Measurements from ENCODE around the gene AQP3.
"Not testable (repeated sequence)": the region's sequence is repeated elsewhere in the genome, so short reads cannot be mapped to it uniquely, and the experiment has no call there.

AQP3 gene

DNA sequence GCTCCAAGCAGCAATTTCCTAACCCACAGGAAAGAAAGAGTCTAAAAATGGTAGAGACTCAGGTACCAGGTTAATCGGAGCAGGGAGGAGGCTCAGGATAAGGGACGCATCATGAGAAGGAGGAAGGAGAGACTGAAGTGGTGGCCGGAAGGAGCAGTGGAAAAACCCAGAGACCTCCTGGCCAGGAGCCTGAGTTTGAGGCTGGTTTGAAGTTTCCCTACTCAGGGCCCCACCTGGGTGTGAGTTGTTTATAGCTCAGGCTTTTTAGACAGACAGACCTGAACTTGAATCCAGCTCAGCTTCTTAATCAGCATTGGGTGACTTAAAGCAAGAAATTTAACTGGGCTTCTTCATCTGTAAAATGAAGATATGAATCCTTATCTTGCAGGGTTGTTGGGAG is 33.1 kb downstream of the AQP3 start:
- no peak for DNase-seq (ENCODE audit: low read depth)
- H3K4me3 ChIP-seq (ENCODE audit: low read depth, low read length), result no peak overlapping the region
- TF ChIP-seq, protein P1, sequence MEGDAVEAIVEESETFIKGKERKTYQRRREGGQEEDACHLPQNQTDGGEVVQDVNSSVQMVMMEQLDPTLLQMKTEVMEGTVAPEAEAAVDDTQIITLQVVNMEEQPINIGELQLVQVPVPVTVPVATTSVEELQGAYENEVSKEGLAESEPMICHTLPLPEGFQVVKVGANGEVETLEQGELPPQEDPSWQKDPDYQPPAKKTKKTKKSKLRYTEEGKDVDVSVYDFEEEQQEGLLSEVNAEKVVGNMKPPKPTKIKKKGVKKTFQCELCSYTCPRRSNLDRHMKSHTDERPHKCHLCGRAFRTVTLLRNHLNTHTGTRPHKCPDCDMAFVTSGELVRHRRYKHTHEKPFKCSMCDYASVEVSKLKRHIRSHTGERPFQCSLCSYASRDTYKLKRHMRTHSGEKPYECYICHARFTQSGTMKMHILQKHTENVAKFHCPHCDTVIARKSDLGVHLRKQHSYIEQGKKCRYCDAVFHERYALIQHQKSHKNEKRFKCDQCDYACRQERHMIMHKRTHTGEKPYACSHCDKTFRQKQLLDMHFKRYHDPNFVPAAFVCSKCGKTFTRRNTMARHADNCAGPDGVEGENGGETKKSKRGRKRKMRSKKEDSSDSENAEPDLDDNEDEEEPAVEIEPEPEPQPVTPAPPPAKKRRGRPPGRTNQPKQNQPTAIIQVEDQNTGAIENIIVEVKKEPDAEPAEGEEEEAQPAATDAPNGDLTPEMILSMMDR (IDR thresholded peaks at IDR 0.05; ENCODE audit: control insufficient read depth, extremely low read depth, insufficient read depth), result no peak

DNA sequence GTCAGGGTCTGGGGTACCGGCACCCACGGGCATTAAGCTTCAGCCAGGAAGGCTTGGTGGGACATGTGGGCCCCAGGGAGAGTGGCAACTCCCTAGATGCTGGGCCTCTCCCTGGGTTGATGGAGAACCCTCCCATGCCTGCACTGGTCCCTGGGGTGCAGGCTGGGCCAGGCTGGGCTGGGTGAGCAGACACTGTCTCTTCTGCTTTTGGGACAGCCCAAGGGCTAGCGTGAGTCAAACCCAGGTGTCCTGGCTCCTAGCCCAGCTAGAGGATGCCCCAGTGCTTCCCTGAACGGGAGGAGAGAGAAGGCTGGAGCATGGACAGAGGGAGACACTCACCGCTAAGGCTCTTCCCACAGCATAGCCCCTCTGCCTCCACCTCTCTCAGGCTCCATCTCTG is 39.3 kb downstream of the AQP3 start:
- TF ChIP-seq, protein P1 (IDR thresholded peaks at IDR 0.05; ENCODE audit: control insufficient read depth, extremely low read depth, insufficient read depth), result no peak
- no peak overlapping the region for H3K4me3 ChIP-seq (ENCODE audit: low read depth, low read length)
- no peak for DNase-seq (ENCODE audit: low read depth)

DNA sequence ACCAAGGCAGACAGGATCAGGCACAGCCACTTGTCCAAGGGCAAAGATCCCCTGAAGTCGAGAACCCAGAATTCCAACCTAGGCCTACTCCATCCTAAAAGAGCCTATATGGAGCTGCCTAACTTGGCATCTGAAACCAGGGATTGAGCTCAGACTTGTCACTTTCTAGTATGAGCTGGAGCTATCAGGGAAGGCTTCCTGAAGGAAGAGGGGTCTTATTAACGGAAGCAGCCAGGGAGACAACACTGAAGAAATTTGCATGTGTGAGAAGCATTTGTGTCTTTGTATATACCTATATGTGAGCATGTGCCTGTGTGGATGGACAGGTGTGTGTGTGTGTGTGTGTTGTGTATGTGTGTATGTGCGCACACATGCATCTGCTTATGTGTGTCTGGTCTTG is 40.3 kb downstream of the AQP3 start:
- no peak overlapping the region for H3K4me3 ChIP-seq (ENCODE audit: low read depth, low read length)

DNA sequence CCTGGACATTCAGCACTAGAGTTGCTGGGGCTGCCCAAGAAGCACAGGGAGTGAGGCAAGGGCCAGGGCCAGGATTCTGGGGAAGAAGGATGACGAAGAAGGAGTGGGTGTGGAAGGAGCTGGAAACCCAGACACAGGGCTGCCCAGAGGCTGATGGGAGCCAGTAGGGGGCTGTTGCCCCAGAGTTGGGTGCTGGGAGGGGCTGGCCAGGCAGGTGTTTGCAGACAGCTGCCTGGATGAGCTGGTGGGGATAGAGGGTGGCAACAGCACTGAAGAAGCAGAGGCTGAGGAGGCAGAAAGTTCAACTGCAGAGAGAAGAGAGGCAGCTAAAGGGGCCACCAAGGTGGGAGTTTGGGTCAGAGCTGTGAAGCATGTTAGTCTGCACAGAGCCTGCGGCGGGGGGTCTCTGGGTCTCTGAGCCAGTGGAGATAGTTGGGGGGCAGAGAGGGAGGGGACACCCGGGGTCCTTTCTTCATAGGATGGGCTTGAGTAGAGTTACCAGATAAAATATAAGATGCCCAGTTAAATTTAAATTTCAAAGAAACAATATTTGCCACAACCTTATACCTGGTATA is 42.5 kb downstream of the AQP3 start:
- TF ChIP-seq, protein P1 (IDR thresholded peaks at IDR 0.05; ENCODE audit: control insufficient read depth, extremely low read depth, insufficient read depth), result no peak
- no peak overlapping the region for H3K4me3 ChIP-seq (ENCODE audit: low read depth, low read length)
- DNase-seq (ENCODE audit: low read depth), result no peak

More for the DNA sequence above, 40.3 kb downstream of the AQP3 start:
- TF ChIP-seq, protein P1 (IDR thresholded peaks at IDR 0.05; ENCODE audit: control insufficient read depth, extremely low read depth, insufficient read depth), result no peak
- DNase-seq (ENCODE audit: low read depth), result no peak

DNA sequence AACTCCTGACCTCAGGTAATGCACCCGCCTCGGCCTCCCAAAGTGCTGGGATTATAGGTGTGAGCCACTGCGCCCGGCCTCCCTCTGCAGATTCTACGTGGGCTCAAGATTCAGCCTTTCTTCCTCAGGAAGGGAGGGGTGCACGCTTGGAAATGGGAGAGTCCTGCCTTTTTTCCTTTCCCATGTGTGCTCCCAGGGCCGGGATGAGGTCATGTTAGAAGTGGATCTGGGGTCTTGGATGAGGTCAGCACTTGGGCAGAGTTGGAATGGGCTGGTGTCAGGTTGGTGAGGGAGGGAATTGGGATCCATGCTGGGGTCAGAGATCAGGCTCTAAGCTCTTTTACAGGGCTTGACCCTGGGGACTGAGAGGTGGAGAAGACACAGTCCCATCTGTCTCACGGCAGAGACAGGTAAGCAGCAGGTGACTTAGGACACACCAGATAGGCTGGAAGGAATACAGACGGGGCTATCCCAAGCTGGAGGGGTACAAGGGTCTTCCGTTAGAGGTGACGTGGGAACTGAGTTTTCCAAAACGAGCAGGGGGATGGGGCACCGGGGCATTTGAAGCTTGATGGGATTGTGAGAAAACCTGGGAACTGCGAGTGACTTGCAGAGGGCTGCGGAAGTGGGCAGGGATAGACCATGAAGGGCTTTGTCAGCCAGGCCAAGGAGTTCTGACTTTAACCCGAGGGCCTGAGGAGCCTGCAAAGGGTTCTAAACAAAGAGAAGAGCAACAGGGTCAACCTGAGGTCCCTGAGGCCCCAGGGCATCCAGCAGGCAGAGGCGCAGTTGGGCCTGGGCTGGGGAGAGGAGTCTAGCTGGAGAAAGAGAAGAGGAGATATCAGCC is 43.2 kb downstream of the AQP3 start:
- DNase-seq (ENCODE audit: low read depth), result no peak
- TF ChIP-seq, protein P1 (IDR thresholded peaks at IDR 0.05; ENCODE audit: control insufficient read depth, extremely low read depth, insufficient read depth), result no peak
- H3K4me3 ChIP-seq (ENCODE audit: low read depth, low read length), result no peak overlapping the region

DNA sequence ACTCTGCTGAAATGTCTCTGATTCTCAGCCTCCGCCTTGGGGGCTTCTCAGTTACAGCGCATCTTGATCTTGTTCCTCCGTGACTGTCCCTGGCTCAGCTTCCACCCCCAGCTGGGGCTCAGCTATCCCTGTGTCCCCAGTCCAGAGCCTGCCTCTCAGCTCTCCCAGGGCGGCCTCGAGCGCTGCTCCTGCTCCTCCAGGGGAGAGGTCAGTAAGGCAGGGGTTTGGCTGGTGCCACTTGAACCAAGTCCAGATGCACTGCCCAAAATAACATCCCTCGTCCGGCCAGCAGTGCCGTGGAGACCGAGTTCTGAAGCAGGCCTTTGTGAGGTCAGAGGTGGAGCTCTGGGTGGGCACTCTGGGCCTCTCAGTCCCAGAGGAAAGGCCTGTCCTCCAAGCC is 45.0 kb downstream of the AQP3 start, which contains the start of gene AQP7:
Gene AQP7 (minus strand): TSS at position 198 of the 400 bp plus-strand sequence. CDS start 1,306 bp downstream, outside the sequence.
- not testable (repeated sequence) for H3K4me3 ChIP-seq (ENCODE audit: low read depth, low read length); DNase-seq (ENCODE audit: low read depth)

DNA sequence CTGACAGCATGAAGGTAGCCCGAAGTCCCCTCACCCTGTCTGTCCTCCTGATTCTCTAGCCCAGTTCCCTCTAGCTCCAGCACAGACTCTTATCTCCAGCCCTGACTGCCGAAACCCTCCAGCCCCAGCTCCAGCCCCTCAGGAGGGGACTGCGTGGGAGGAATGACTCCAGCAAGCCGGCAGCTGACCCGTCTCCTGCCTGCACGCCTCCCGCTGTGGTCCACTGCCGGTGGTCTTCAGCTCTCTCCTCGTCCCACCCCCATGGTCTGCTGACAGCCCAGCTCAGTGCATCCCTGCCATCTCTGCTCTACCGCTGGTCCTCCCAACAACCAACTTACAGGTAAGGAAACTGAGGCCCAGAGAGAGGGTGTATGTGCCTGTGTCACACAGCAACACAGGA is 45.6 kb downstream of the AQP3 start:
- H3K4me3 ChIP-seq (ENCODE audit: low read depth, low read length); DNase-seq (ENCODE audit: low read depth): not testable (repeated sequence)

DNA sequence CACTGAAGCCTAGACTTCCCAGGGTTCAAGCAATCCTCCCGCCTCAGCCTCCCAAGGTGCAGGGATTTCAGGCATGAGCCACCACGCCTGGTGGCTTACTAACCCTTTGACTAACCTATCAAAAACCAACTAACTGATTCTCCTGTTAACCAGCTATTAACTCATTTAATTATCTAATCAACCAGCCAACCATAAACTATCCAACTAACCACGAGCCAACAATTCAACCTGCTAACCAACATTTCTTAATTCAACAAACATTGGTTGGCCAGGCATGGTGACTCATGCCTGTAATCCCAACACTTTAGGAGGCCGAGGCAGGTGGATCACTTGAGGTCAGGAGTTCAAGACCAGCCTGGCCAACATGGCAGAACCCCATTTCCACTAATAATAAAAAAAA is 48.3 kb downstream of the AQP3 start:
- H3K4me3 ChIP-seq (ENCODE audit: low read depth, low read length); DNase-seq (ENCODE audit: low read depth): not testable (repeated sequence)

DNA sequence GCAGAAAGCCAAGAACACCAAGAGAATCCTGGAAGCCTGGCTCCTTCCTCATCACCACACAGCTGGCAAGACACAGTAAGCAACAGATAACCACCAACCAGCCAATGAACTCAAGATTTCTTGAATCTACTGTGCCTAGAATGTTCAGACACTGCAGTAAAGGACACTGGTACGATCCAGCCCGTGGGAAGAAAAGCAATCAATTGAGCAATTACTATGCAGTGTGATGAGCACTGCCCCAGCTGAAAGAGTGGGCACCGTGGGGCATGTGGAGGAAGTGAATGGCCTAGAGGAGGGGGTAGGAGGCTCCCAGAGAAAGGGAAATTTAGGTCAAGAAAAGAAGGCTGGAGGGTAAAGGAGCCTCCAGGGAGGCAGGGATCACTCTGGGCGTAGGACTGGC is 49.6 kb downstream of the AQP3 start:
- not testable (repeated sequence) for H3K4me3 ChIP-seq (ENCODE audit: low read depth, low read length); DNase-seq (ENCODE audit: low read depth)

DNA sequence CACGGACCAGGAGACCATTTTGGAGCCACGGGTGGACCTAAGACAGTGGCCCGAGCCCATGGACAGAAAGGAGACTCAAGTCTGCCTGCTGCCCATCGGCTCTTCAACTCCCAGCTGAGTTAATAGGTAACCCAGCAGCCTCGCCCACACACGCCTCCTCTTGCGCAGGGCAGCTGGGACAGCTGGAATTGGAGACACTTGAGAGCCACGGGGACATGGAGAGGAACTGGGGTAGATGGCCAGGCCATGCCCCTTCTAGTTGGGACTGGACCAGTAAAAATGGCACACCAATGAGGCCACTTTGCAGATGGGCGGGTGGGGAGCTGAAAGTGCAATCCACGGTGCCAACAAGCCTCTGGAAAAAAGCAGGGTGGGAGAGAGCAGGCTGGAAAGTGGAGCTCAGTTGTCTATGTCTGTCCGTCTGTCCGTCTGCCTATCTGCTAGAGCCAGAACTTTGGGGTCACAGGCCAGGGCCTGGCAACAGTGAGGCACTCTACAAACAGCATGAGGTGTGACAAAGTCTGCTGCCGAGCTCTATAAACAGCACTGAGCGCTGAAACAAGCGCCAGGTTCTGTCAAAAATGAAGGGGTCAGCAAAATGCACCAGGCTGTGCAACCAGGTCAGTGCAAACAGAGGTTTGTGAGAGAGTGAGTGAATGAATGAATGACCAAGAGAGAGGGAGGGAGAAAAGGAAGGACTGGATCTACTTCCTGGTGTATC is 52.1 kb downstream of the AQP3 start:
- H3K4me3 ChIP-seq (ENCODE audit: low read depth, low read length); DNase-seq (ENCODE audit: low read depth): not testable (repeated sequence)

DNA sequence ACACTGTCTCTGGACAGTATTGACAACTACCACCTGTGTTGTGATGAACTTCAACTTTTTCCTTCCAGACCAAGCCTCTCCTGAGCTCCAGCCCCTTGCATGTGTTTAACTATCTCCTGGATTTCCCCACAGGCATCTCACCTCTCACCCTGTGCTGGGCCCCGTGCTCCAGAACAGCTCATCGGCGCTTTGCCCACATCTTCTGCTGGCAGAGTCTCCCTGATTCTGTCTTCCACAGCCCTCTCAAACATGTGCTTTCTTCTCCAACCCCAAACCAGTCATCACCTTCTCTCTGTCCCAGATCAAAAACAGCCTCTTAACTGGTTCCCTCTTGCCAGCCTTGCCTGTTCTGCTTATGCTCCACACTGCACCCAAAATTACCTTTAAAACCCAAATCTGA is 53.4 kb downstream of the AQP3 start:
- not testable (repeated sequence) for DNase-seq (ENCODE audit: low read depth); H3K4me3 ChIP-seq (ENCODE audit: low read depth, low read length)
